Transverse colon (tissue), 4 donors: ENCODE data around the gene CENPT. TPM values are rescaled to one million over a fixed set of nuclear protein-coding genes. Genes with fewer than 3 reads are reported as not detected.

ENCODE experiments used
- DNase-seq: peaks from one replicate; pipeline ENCODE4 v3.0.0-alpha.2; 2019
- H3K27ac ChIP-seq, 4 donors: fragments of 200-600 bp; sonication (generic); 2 replicates each; pipeline ENCODE4 v1.5.1; 2016 to 2018; ENCODE audit warnings: inconsistent platforms in 4 of 4
- H3K27me3 ChIP-seq: fragments of 200-600 bp; sonication (generic); 2 replicates; pipeline ENCODE4 v1.5.1; 2017; ENCODE audit warnings: inconsistent platforms
- H3K36me3 ChIP-seq, 4 donors: fragments of 200-600 bp; sonication (generic); 2 replicates each; pipeline ENCODE4 v1.5.1; 2017 to 2019; ENCODE audit warnings: inconsistent platforms in 4 of 4
- H3K4me1 ChIP-seq, 4 donors: fragments of 200-600 bp; sonication (generic); 2 replicates each; pipeline ENCODE4 v1.5.1; 2017 to 2020; ENCODE audit warnings: inconsistent platforms in 4 of 4
- H3K4me3 ChIP-seq, 4 donors: fragments of 200-600 bp; sonication (generic); 1 replicate in 1 of 4; 2 replicates in 3 of 4; pipeline versions ENCODE4 v1.5.1 to v1.6.1; 2017 to 2019; ENCODE audit warnings: inconsistent platforms in 4 of 4
- H3K9me3 ChIP-seq, 2 donors: fragments of 200-600 bp; sonication (generic); 2 replicates each; pipeline ENCODE4 v1.5.1; 2017 to 2019; ENCODE audit warnings: inconsistent platforms in 2 of 2
- EP300 ChIP-seq: sonication (generic); formaldehyde crosslinking; IDR thresholded peaks from one replicate; pipeline ENCODE4 v1.6.1; 2017; ENCODE audit warnings: antibody characterized with exemption, low read depth
- POLR2A ChIP-seq: fragments of 450-650 bp; IDR thresholded peaks from one replicate; pipeline ENCODE4 v1.6.1; 2016; ENCODE audit warnings: antibody characterized with exemption, mild to moderate bottlenecking, moderate library complexity
- POLR2AphosphoS5 ChIP-seq, 3 donors: sonication (generic); formaldehyde crosslinking; IDR thresholded peaks; one replicate each; pipeline ENCODE4 v1.6.1; 2016; ENCODE audit warnings: antibody characterized with exemption in 3 of 3
- whole genome bisulfite sequencing, 2 donors: methylation state at CpG; one replicate each; pipeline ENCODE4 v1.1.5; 2018; ENCODE audit warnings: low coverage in 1 of 2; 5-methylcytosine and 5-hydroxymethylcytosine counted together
- in situ Hi-C, 4 donors: fragments of 200-750 bp; cut with MboI; loops; one replicate each; pipeline versions ENCODE4 v1.15.0 to v1.15.1; 2017; ENCODE audit warnings: low sequenced_read_pairs in 3 of 4, low pct_ligation_motif_present in 1 of 4, low pct_unique_long_range_greater_than_20kb in 1 of 4
- intact Hi-C: fragments of 100-400 bp; cut with DNase I; formaldehyde crosslinking; loops from one replicate; pipeline ENCODE4 v1.15.1; 2023; ENCODE audit warnings: low total_unique reads
- total RNA-seq, 4 donors: library from RNA; depleted of rRNA; stranded (reverse); fragments of >200 nt; gene quantifications; one replicate each; pipeline ENCODE4 v1.1.0, GENCODE V29; 2016
- TF ChIP-seq, protein P1 (sequence below), 5 experiments: fragments of 200-600 bp in 3 of 5; fragments of 450-650 bp in 2 of 5; sonication (generic) in 3 of 5; IDR thresholded peaks; 1 replicate in 2 of 5; 2 replicates in 3 of 5; pipeline ENCODE4 v1.5.1; 2016 to 2017; ENCODE audit warnings: antibody characterized with exemption in 5 of 5, inconsistent platforms in 3 of 5, mild to moderate bottlenecking in 2 of 5, moderate library complexity in 1 of 5

Gene CENPT, protein sequence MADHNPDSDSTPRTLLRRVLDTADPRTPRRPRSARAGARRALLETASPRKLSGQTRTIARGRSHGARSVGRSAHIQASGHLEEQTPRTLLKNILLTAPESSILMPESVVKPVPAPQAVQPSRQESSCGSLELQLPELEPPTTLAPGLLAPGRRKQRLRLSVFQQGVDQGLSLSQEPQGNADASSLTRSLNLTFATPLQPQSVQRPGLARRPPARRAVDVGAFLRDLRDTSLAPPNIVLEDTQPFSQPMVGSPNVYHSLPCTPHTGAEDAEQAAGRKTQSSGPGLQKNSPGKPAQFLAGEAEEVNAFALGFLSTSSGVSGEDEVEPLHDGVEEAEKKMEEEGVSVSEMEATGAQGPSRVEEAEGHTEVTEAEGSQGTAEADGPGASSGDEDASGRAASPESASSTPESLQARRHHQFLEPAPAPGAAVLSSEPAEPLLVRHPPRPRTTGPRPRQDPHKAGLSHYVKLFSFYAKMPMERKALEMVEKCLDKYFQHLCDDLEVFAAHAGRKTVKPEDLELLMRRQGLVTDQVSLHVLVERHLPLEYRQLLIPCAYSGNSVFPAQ
- 100 to 1,000 TPM in 2 of 4 donors, 10 to 100 TPM in 2; 58.2 to 248 (median 100) TPM for total RNA-seq

DNA sequence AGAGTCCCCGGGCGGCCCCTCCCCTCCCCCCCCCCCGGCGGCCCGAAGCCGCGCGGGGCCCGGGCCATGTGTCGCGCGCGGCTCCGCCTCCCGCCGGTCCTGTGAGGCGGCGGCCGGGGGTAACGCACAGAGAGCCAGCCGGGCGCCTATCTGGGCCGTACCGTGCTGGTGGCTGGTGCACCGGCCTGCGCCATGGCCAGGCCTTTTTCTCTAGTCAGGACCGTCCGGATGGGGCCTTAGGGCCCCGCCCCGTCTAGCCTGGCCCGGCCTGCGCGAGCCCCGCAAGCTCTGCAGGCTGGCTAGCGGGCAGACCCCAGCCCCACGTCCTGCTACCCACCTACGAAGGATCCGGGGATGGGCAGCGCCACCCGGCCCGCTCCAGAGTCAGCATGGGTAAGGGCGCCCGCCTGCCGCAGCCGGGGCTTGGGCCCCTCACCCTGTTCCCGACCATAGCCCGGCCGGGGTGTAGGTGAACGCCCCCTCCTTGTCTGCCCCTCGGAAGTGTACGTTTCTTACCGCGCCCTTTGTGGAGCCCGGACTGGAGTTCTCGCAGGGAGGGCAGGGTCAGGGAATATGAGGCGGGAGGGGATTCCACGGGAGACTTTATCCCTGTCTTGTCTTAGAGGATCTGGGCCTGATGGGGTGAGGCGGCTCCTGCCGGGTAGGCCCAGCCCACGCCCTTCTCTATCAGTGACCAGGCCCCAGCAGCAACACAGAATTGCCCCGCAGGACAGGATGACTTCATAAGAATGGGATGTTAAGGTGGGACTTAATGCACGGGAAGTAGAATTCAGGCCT lies at the start of gene CENPT:
Gene CENPT, minus strand, starts transcription at position 630 of the 798 bp plus-strand sequence. CDS start 13,834 bp downstream, outside the sequence.
- Histone ChIP-seq H3K27me3 (no peaks in the 10 kb centered on the region), H3K9me3 (no peaks in the 10 kb centered on the region), H3K27ac (peak within 1 kb of the TSS; percentile 94 to 98 (median 96)), H3K4me1 (peaks cover 40 to 52% (median 48%) of the 10 kb centered on the region in 4 donors), H3K36me3 (no peaks in the 10 kb centered on the region), H3K4me3 (peak within 1 kb of the TSS; percentile 71 to 99 (median 94))
- 0% methylated on average over 25 of the region's 62 CpGs; no CpG with 5 or more reads in 1 of the 2 donors for WGBS, 2 donors
- DNase-seq: peak; percentile 66
- TF ChIP-seq EP300 (no peak), POLR2A (peak; percentile 52), POLR2AphosphoS5 (IDR thresholded peaks at IDR 0.05) (peak in 2 of 3 donors; percentile 25 to 29)
- TF ChIP-seq, protein P1, sequence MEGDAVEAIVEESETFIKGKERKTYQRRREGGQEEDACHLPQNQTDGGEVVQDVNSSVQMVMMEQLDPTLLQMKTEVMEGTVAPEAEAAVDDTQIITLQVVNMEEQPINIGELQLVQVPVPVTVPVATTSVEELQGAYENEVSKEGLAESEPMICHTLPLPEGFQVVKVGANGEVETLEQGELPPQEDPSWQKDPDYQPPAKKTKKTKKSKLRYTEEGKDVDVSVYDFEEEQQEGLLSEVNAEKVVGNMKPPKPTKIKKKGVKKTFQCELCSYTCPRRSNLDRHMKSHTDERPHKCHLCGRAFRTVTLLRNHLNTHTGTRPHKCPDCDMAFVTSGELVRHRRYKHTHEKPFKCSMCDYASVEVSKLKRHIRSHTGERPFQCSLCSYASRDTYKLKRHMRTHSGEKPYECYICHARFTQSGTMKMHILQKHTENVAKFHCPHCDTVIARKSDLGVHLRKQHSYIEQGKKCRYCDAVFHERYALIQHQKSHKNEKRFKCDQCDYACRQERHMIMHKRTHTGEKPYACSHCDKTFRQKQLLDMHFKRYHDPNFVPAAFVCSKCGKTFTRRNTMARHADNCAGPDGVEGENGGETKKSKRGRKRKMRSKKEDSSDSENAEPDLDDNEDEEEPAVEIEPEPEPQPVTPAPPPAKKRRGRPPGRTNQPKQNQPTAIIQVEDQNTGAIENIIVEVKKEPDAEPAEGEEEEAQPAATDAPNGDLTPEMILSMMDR (IDR thresholded peaks at IDR 0.05): no peak
- in situ Hi-C loops (no loop called here), intact Hi-C loops (no loop called here)

DNA sequence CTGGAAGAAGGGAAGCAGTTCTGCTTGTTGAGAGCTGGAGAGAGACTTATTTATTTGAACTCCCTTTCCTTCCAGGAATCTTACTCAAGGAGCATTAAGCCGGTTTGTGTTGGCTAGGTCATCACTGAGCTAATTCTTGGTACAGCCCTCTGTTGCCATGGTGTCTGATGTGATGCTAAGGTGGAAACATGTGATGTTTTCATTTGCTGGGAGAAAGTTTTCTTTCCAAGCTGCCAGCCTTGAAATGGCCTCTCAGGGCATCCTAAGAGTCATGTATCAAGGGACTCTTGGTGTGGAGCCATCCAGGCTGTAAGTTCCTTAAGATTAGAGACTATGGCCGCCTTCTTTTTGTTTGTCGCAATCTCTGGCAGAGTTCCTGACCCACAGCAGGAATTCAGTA lies 49.7 kb upstream of the CENPT start:
- Histone ChIP-seq H3K27ac (peak overlapping the region in 1 of 4 donors; percentile 8), H3K27me3 (no peaks in the 10 kb centered on the region), H3K9me3 (no peaks in the 10 kb centered on the region), H3K4me3 (no peak overlapping the region), H3K4me1 (peaks cover 8 to 60% (median 37%) of the 10 kb centered on the region in 4 donors), H3K36me3 (no peaks in the 10 kb centered on the region)
- intact Hi-C loops: no loop called here
- DNase-seq: no peak
- TF ChIP-seq, protein P1 (IDR thresholded peaks at IDR 0.05): no peak
- no peak for TF ChIP-seq POLR2AphosphoS5 (IDR thresholded peaks at IDR 0.05)
- TF ChIP-seq EP300: no peak
- no peak for TF ChIP-seq POLR2A
- WGBS, 2 donors: 73 to 86% methylated on average over 3 of the region's 3 CpGs
- in situ Hi-C loops: no loop called here

DNA sequence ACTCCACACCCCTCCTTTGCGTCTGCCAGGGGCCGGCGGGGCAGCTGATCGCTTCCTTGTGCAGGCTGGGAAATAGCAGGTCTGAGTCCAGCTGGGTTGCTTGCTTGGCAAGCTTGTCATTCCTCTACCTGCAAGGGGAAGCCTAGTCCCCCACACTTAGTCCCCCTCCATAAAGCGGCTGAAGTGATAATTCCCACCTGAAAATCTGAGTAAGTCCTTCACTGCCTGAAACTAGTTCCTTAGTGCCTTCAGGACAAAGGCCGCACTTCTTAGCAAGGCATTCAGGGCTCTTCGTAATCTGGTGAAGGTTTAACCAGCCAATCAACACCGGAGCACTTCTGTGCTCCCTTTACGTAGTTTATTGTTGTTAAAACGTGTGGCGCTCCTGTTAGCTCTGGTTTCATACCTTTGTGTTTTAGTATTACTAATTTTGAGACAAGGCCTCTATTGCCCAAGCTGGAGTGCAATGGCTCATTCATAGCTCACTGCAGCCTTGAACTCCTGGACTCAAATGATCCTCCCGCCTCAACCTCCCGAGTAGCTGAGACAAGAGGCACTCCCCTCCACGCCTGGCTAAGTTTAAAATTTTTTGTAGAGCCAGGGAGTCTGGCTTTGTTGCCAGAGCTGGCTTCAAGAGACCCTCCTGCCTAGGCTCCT lies 46.4 kb upstream of the CENPT start:
- H3K27ac ChIP-seq: peak overlapping the region; percentile 94 to 99 (median 98)
- DNase-seq: peak; percentile 54
- in situ Hi-C loops: no loop called here
- WGBS, 2 donors: 13 to 24% methylated on average over 7 to 14 of the region's 14 CpGs
- TF ChIP-seq POLR2A: peak; percentile 62
- no peak for TF ChIP-seq EP300
- TF ChIP-seq POLR2AphosphoS5 (IDR thresholded peaks at IDR 0.05): peak; percentile 49 to 62 (median 52)
- intact Hi-C loops: no loop called here
- no peaks in the 10 kb centered on the region for H3K36me3 ChIP-seq
- no peaks in the 10 kb centered on the region for H3K27me3 ChIP-seq
- H3K4me3 ChIP-seq: peak overlapping the region; percentile 68 to 98 (median 89)
- peaks cover 8 to 51% (median 39%) of the 10 kb centered on the region in 4 donors for H3K4me1 ChIP-seq
- no peaks in the 10 kb centered on the region for H3K9me3 ChIP-seq

DNA sequence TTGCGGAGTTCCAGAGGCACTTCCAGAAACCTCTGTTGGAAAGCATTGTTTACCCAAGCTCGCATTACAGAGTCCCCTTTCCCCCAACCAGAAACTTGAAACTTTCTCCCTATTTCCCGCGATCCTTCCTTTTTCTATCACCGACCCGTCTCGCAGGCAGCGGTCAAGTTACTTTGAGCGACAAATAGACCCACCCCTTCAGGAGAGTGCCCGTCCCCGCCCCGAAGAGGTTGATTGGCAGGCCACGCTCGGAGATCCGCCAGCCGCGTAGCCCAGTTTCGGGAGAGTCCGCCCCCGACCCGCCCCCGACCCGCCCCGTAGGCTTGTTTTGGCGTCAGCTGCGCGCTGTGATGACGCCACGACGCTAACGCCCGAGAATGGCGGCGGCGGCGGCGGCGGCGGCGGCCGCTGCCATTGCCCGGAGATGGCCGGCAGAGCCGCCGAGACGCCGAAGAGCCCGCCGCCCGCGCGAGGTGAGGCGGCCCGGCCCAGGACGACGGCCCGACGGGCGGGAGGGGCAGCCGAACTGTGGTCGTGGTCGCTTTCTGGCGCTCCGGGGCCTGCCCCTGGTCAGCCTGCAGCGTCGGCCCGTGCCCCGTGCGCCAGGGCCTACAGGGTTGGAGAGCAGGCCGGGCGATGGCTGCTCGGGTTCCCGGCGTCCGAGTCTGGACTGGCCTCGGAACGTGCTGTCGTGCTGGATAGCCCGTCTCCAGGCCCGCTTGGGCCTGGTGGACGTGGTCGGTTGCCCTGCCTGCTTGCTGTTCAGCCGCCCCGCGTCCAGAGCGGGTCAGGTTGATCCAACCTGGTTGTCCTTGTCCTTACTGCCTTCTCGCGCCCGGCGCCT lies 45.6 kb upstream of the CENPT start, which contains the start of gene PSKH1:
Gene PSKH1, plus strand, starts transcription at position 356 of the 844 bp plus-strand sequence. CDS start 15,496 bp downstream, outside the sequence.
- intact Hi-C loops: no loop called here
- Histone ChIP-seq H3K4me1 (peaks cover 8 to 50% (median 39%) of the 10 kb centered on the region in 4 donors), H3K36me3 (no peaks in the 10 kb centered on the region), H3K9me3 (no peaks in the 10 kb centered on the region), H3K27me3 (no peaks in the 10 kb centered on the region), H3K27ac (peak within 1 kb of the TSS; percentile 94 to 99 (median 98)), H3K4me3 (peak within 1 kb of the TSS; percentile 68 to 98 (median 89))
- DNase-seq: peak; percentile 98
- in situ Hi-C loops: no loop called here
- WGBS, 2 donors: 0 to 1% methylated on average over 1 to 64 of the region's 90 CpGs
- TF ChIP-seq POLR2AphosphoS5 (IDR thresholded peaks at IDR 0.05): peak; percentile 65 to 86 (median 79)
- TF ChIP-seq, protein P1 (IDR thresholded peaks at IDR 0.05): no peak
